A673 (cell line): Measurements from ENCODE around the gene SCGN.

Experiments
- CTCF ChIP-seq: fragments of 300-800, 200-600 bp; sonication (generic); conservative IDR thresholded peaks from 2 replicates; pipeline ENCODE4 v1.5.1; 2017; ENCODE audit warnings: low read depth, mild to moderate bottlenecking, antibody characterized with exemption, low read length, moderate library complexity, mixed read lengths
- EZH2 ChIP-seq: fragments of 200-600 bp; sonication (generic); IDR thresholded peaks from 2 replicates; pipeline ENCODE4 v1.6.1; 2017; ENCODE audit warnings: borderline replicate concordance, low read depth, mild to moderate bottlenecking, mixed read lengths, antibody characterized with exemption, low read length; ENCODE audit not compliant: poor library complexity, severe bottlenecking

GRCh38 chr6:25704001-25704400 lies 52.0 kb downstream of the SCGN start:
- TF ChIP-seq CTCF = no peak
- TF ChIP-seq EZH2 = no peak
